Mononuclear cell (primary cell): ENCODE measurements around the gene RHO. TPM values are rescaled to one million over a fixed set of nuclear protein-coding genes. Genes with fewer than 3 reads are reported as not detected.
"Not testable (repeated sequence)": the region's sequence is repeated elsewhere in the genome, so short reads cannot be mapped to it uniquely, and the experiment has no call there.

ENCODE experiments used
- H3K27me3 ChIP-seq: 2 replicates; pipeline ENCODE4 v1.6.0; 2011; ENCODE audit warnings: low read length, control low read depth; ENCODE audit not compliant: insufficient read depth
- H3K4me1 ChIP-seq: 2 replicates; pipeline ENCODE4 v1.5.1; 2011; ENCODE audit warnings: mild to moderate bottlenecking, low read length, control low read depth; ENCODE audit not compliant: insufficient read depth
- H3K4me3 ChIP-seq: 2 replicates; pipeline ENCODE4 v1.5.1; 2011; ENCODE audit warnings: mild to moderate bottlenecking, low read length, moderate library complexity
- H3K9me3 ChIP-seq: 2 replicates; pipeline ENCODE4 v1.5.1; 2011; ENCODE audit warnings: low read depth, mild to moderate bottlenecking, control low read depth, low read length
- total RNA-seq: library from RNA; depleted of rRNA; stranded (reverse); fragments of >200 nt; gene quantifications from one replicate; pipeline ENCODE4 v1.2.3, GENCODE V29; 2012

The RHO gene
- total RNA-seq, 1 donor = 0.10 TPM

DNA sequence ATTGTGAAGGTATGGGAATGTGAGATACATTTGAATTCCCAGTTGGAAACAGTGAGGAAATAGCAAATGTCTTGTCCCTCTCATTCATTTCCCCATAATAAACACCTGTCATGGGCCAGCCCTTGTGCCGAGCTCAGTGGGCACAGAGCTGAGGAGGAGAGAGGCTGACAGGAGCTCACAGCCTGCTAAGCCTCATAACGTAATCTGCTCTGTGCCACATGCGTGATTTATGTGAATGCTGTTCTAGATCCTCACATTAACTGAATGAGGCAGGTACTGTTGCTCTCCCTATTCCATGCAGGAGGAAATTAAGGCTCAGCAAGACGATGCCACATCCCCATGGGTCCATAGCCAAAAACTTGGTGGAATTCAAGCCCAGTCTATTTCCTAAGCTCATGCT is 35.2 kb upstream of the RHO start:
- Histone ChIP-seq H3K9me3 (no peaks in the 10 kb centered on the region), H3K4me3 (no peak overlapping the region), H3K27me3 (no peaks in the 10 kb centered on the region), H3K4me1 (peaks cover 27% of the 10 kb centered on the region)

GRCh38 chr3:129494499-129494898 is 33.9 kb upstream of the RHO start:
- not testable (repeated sequence) for H3K27me3 ChIP-seq, H3K4me3 ChIP-seq, H3K9me3 ChIP-seq
- H3K4me1 ChIP-seq = peaks cover 19% of the 10 kb centered on the region

DNA sequence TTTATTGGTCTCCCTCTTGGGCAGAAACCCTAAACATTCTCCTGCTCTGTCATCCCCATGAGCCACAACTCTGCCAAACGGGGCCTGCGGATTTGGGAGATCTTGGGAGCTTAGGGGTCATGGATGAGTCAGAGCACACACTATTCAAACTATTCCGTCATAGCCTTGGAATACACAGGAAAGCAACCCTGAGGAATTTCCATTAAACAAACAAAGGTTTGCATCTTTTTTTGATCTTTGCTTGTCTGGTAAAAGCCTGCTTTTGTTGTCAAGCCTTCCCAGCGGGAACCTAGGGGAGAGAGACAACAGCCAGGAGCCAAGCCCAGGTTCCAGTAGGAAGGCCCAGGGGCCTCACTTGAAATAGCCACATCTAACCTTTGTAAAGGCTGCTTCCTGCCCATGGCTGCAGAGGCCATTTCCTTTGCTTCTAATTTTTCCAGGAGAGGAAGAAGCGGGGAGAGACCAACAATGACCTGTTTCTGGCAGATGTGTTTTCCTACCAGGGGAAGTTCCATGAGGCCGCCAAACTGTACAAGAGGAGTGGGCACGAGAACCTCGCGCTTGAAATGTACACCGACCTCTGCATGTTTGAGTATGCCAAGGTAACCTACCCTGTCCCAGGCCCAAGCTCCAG is 33.3 kb upstream of the RHO start:
- not testable (repeated sequence) for H3K9me3 ChIP-seq, H3K4me3 ChIP-seq, H3K27me3 ChIP-seq
- H3K4me1 ChIP-seq = peaks cover 13% of the 10 kb centered on the region

GRCh38 chr3:129497876-129498275 is 30.6 kb upstream of the RHO start:
- H3K9me3 ChIP-seq = not testable (repeated sequence)

DNA sequence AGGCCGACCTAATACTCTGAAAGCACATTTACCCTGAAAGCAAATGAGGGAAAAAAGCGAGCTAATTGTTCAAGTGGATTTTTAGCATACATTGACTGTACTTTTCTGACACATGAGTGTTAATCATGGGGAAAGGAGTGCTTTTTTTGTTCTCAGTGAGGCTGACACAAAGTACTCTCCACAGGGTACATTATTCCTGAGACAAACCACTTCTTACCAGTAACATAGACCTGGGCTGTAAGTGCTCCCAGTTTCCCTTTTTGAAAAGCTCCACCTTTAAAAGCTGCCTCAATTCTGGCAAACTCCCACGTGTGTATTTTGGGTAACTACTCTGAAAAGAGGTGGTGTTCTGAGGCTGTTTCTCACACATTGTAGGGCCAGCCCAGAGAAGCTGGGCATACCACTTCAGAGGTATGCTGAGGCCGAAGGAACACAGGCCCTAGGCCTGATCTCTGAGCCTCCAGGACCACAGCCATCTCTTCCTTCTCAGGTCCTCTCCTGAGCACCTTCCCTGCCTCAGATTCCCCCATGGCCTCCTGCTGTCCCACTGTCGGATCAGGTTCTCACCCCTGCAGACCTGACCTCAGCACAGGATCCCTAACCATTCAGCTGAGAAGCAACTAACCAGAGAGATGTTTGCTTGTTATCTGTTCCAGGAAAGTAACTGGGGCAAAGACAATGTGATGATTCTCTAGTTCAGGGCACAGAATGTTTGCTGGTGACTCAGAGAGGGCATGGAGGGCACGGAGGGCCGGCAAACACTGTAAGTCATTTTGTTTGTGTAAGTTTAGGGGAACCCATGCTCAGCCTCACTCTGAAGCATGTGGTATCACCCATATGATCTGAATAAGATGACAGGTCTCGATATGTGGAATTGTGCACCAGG is 29.6 kb upstream of the RHO start:
- not testable (repeated sequence) for H3K4me3 ChIP-seq, H3K4me1 ChIP-seq, H3K9me3 ChIP-seq, H3K27me3 ChIP-seq

More at GRCh38 chr3:129497876-129498275, 30.6 kb upstream of the RHO start:
- H3K4me3 ChIP-seq, H3K27me3 ChIP-seq, H3K4me1 ChIP-seq: not testable (repeated sequence)

DNA sequence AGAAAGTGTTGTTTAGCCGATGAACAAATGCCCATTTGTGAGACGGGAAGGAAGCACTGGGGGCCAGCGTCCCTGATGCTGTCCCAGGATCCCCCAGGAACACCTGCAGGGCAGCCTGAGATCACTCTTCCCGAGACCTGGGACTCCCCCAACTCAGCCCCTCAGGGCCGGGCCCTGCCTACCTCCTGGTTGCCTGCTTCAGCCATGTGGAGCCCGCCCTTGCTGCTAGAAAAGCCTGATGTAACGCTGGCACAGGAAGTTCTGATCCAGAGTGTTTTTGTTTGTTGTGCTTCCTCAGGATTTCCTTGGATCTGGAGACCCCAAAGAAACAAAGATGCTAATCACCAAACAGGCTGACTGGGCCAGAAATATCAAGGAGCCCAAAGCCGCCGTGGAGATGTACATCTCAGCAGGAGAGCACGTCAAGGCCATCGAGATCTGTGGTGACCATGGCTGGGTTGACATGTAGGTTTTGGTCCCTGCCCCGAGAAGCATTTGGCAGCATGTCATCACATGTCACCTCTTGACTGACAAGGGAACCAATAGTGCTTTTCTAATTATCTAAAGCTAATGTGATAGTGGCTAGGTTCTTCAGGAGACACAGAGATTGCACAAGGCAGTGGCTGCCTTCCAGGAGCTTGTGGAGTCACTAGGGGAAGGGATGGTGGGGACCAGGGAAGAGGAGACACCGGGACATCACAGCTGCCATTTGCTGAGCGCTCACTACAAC is 28.7 kb upstream of the RHO start:
- not testable (repeated sequence) for H3K9me3 ChIP-seq, H3K4me1 ChIP-seq, H3K27me3 ChIP-seq, H3K4me3 ChIP-seq

DNA sequence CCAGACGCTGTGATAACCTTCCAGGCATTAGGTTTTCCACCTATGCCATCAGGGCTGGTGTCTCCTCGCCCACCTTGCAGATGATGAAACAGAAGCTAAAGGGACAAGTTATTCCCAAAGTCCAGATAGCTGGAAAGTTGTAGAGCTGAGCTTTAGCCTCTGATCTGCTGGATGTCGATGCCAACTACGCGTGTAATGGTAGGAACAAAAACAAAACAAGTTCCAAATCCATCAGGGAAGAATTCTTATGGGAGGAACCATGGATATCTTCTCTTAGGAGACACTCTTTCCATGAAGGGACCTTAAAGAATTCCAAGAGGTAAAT is 28.1 kb upstream of the RHO start:
- Histone ChIP-seq H3K27me3 (no peaks in the 10 kb centered on the region), H3K9me3 (no peaks in the 10 kb centered on the region), H3K4me1 (no peaks in the 10 kb centered on the region), H3K4me3 (no peak overlapping the region)

DNA sequence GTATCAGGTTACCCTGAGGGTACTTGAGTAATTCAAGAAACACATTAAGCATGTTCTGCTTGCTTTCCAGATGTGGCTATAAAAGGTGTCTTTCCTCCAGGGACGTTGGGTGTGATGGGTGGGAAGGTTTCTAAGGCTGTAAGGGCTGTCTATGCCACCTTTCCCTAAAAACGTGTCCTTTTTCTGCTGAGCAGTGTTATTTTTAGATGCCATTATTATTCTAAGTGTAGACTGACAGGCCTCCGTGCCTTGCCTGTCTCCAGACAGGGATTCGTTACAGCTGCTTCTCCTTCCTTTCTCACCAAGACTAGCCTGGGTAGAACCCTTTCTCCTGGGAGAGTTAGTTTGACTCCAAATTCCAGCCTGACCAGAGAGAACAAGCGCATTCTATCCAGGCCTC is 26.8 kb upstream of the RHO start:
- no peak overlapping the region for H3K4me3 ChIP-seq
- H3K4me1 ChIP-seq = no peaks in the 10 kb centered on the region
- H3K9me3 ChIP-seq = no peaks in the 10 kb centered on the region
- H3K27me3 ChIP-seq = no peaks in the 10 kb centered on the region

GRCh38 chr3:129502641-129503408 is 25.6 kb upstream of the RHO start:
- H3K27me3 ChIP-seq = no peaks in the 10 kb centered on the region
- no peaks in the 10 kb centered on the region for H3K4me1 ChIP-seq
- no peak overlapping the region for H3K4me3 ChIP-seq
- no peaks in the 10 kb centered on the region for H3K9me3 ChIP-seq

- H3K9me3 ChIP-seq = no peaks in the 10 kb centered on the region
- H3K4me3 ChIP-seq = no peak overlapping the region
- no peaks in the 10 kb centered on the region for H3K27me3 ChIP-seq
- no peaks in the 10 kb centered on the region for H3K4me1 ChIP-seq
These were observed 24.8 kb upstream of the RHO start for GRCh38 chr3:129503471-129504291.

DNA sequence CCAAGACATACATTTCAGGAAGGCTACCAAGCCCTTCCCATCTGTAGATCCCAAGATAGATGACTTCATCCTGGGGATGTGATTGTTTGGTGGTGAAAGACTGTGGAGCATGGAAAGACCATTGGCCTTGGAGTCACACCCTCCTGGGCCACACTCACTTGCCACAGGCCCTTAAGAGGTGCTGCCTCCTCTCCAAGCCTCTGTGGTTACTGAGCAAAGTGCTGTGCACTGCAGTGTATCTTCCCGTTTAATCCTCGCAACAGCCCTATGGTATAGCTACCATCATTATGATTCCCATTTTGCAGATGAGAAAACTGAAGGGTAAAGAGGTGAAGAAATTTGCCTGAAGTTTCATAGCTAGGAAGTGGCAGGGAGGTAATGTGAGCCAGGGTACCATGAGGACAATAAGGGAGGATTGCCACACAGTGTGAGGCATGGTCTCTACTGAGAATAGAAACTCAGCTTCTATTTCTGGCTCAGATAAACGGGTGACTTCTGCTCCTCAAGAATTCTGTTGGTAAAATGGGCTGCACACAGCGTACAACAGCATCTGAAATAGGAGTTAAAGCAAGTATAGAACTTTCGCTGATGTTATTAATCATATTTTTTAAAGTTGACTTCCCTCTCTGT is 23.9 kb upstream of the RHO start:
- H3K4me3 ChIP-seq = no peak overlapping the region
- H3K9me3 ChIP-seq = no peaks in the 10 kb centered on the region

DNA sequence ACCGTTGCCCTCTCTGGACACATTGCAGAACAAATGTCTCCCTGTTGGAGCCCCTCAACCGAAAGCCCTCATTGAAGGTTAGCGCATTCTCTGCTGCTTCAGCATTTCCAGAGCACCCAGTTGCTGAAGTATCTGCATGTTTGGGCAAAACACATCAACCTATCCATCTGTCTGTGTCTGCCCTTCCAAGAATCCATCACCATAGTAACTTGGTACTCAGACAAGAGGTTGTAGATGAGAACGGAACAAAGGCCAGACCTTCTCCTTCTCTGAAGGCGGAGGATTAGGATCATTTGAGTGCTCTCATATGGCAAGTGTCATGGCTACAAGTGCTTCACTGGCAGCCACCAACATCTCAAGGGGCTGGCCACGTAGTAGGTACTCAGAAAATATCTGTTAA is 23.1 kb upstream of the RHO start:
- no peaks in the 10 kb centered on the region for H3K9me3 ChIP-seq
- no peaks in the 10 kb centered on the region for H3K27me3 ChIP-seq
- H3K4me1 ChIP-seq = no peaks in the 10 kb centered on the region
- no peak overlapping the region for H3K4me3 ChIP-seq

More for the DNA sequence above, 23.9 kb upstream of the RHO start:
- no peaks in the 10 kb centered on the region for H3K4me1 ChIP-seq
- H3K27me3 ChIP-seq = no peaks in the 10 kb centered on the region

- Histone ChIP-seq H3K4me1 (no peaks in the 10 kb centered on the region), H3K27me3 (no peaks in the 10 kb centered on the region), H3K9me3 (no peaks in the 10 kb centered on the region), H3K4me3 (no peak overlapping the region)
These were observed 22.2 kb upstream of the RHO start for GRCh38 chr3:129506231-129506742.
